GM21619 (cell line): Measurements from ENCODE around the gene TPK1.
"Not testable (repeated sequence)": the region's sequence is repeated elsewhere in the genome, so short reads cannot be mapped to it uniquely, and the experiment has no call there.

Source experiments
- ATAC-seq: cut with Tn5 transposase; IDR thresholded peaks from one replicate; pipeline ENCODE4 v1.9.1; 2021; ENCODE audit not compliant: unreplicated experiment

TPK1 gene

GRCh38 chr7:144729226-144729625, 106.6 kb downstream of the TPK1 start:
- no peak for ATAC-seq

- no peak for ATAC-seq
Observed at GRCh38 chr7:144728551-144728950, 107.3 kb downstream of the TPK1 start.

GRCh38 chr7:144726840-144727239, 109.0 kb downstream of the TPK1 start:
- ATAC-seq = not testable (repeated sequence)

- ATAC-seq = peak; percentile 100
Observed at GRCh38 chr7:144725070-144725469, 110.8 kb downstream of the TPK1 start.

GRCh38 chr7:144723301-144723700, 112.6 kb downstream of the TPK1 start:
- no peak for ATAC-seq

GRCh38 chr7:144720710-144721109, 115.1 kb downstream of the TPK1 start:
- no peak for ATAC-seq

- no peak for ATAC-seq
Observed at GRCh38 chr7:144720149-144720548, 115.7 kb downstream of the TPK1 start.

- no peak for ATAC-seq
Observed at GRCh38 chr7:144717720-144718119, 118.1 kb downstream of the TPK1 start.

GRCh38 chr7:144713850-144714249, 122.0 kb downstream of the TPK1 start:
- ATAC-seq = no peak

- ATAC-seq = no peak
Observed at GRCh38 chr7:144710791-144711190, 125.1 kb downstream of the TPK1 start.

- ATAC-seq = no peak
Observed at GRCh38 chr7:144709066-144709465, 126.8 kb downstream of the TPK1 start.

- no peak for ATAC-seq
Observed at GRCh38 chr7:144691240-144691639, 144.6 kb downstream of the TPK1 start.

GRCh38 chr7:144682581-144683280, 153.1 kb downstream of the TPK1 start:
- ATAC-seq = no peak

- ATAC-seq = no peak
Observed at GRCh38 chr7:144676492-144676891, 159.4 kb downstream of the TPK1 start.

- ATAC-seq = no peak
Observed at GRCh38 chr7:144674550-144674949, 161.3 kb downstream of the TPK1 start.

GRCh38 chr7:144672869-144673268, 163.0 kb downstream of the TPK1 start:
- ATAC-seq = no peak

GRCh38 chr7:144671429-144671828, 164.4 kb downstream of the TPK1 start:
- no peak for ATAC-seq

- peak; percentile 52 for ATAC-seq
Observed at GRCh38 chr7:144670218-144670617, 165.6 kb downstream of the TPK1 start.

- no peak for ATAC-seq
Observed at GRCh38 chr7:144668503-144668902, 167.3 kb downstream of the TPK1 start.

- no peak for ATAC-seq
Observed at GRCh38 chr7:144665689-144666381, 170.0 kb downstream of the TPK1 start.

GRCh38 chr7:144659211-144659610, 176.6 kb downstream of the TPK1 start:
- ATAC-seq = no peak

- ATAC-seq = peak; percentile 47
Observed at GRCh38 chr7:144656965-144657517, 178.8 kb downstream of the TPK1 start.
